HG03280 (cell line): ENCODE measurements around the gene MOB3B.

Experiments used
- ATAC-seq: cut with Tn5 transposase; IDR thresholded peaks from one replicate; pipeline ENCODE4 v1.9.1; 2021; ENCODE audit warnings: mild to moderate bottlenecking, moderate library complexity; ENCODE audit not compliant: unreplicated experiment

MOB3B gene

DNA sequence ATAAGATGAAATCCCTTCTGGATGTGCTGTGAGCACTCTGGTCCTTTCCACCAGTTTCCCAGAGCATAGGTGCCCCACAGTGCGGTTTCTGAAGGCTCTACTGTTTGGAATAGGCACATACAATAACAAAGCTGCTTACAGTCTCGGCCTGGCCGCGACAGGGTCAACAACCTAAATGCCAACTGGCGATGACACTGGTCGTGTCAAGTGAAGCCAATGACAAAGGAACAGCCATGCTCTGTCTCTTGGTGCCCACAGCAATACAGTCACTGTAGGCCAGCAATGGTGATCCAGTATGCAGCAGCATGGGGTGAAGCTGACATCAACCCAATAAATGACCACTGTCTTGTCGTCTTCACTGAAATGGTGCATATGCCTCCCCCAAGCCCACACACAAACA lies 184.8 kb downstream of the MOB3B start:
- no peak for ATAC-seq

DNA sequence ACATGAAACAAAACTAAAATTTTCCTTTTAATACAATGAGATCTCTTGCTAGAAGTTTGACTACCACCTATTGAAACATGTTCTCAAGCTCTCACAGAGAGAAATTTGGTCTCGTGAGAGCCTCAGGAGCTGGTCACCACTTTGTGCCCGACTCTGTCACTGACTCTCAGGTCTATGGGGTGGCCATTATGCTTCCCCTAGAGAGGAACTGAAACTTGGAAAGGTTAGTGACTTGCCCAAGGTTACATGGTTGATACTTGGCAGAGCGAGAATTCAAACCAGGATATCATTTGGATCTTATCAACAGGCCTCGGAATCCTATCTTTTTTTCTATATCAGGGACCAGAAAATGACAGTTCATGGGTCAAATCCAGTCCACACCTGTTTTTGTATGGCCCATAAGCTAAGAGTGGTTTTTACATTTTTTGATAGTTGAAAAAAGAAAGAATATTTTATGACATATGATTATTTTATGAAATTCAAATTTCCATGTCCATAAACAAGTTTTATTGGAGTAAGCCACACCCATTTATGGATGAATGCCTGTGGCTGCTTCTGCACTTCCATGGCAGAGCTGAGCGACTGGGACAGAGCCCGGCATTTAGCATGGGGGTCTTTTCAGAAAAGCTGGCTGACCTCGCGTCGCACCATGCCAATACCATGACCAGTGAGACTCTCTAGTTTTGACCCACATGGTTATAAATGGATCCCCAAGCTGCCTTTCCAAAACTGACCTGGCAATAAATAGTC lies 187.9 kb downstream of the MOB3B start:
- ATAC-seq, result no peak

DNA sequence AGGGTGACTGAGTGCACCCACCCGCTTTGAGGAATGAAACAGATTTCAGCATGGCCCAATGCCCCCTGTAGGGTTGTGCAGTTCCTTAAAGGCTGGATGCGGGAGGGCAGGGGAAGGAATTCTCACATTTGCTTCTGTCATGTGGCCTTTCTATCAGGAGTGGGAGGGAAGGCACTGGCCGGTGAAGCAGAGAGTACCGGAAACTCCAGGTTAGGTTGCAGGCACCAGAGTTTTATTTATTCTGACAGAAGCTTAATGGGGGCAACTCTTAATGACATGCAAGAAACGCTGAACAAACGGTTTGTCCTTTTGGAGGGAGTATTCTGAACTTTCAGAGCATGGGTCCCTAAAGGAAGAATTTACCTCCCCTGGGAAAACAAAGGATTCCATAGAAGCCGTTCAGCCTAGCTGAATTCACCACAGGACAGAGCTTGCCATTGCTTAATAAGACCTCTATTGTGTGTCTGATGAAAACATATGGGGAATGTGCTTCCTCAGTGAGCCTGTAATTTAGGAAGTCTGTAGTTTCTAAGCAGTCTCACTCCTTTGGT lies 188.6 kb downstream of the MOB3B start:
- no peak for ATAC-seq

DNA sequence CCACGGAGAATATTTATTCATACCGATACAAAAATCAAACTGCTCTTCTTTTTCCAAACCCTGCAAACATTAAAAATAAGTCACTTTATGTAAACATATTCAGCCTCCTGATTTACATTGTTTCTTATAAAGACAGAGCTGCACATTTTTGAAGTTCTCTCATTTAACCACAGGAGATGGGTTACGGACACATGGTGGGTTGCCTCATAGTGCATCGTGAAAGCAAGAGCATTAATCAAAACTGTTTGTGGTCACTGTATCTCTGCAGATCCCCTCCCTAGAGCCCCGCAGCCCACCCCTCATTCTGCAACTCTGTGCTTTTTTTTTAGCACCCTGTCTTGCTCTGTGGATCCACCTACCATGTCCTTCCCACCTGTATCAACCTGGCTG lies 189.3 kb downstream of the MOB3B start:
- ATAC-seq, result no peak

DNA sequence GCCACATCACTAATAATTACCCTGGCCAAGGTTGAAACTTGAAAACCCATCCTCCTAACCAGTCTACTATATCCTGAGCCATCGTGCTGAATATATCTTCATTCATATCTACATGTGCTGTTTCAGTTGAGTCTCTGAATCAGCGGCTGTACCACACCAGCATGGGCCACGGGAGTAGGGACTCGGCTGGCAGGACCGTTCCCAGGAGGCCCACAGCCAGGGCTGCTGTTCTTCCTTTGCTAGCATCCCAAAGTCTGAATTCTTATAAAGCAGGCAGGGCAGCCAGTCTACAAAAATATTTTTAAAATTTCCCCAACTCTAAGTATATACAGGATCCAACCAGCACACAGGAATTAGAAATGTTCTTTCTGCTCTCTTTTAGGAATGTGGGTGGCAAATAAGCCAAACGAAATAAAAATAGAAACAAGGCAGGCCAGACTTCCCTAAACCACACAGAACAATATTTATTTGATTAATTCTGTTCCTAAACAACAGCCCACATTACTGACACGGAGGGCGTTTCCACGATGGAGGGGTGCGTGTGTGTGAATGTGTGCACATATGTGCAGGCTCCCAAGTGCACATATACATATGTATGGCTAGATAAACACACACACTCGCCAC lies 189.8 kb downstream of the MOB3B start:
- no peak for ATAC-seq

DNA sequence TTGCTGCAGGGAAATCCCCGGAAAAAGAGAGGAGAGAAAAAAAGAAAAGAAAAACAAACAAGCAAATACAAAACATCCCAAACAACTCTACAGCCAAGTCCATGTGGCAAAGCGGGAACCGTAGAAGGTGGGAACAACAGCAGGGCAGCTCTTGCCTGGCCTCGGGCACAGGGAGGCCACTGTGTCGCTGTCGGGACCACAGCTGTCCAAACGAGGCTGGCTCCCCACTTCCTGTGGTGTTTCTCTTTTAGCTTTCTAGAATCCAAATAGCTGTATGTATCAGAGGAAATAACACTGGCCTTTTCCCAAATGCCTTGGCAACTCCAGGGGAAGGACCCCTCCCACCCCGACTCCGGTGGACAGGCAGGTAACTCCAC lies 191.1 kb downstream of the MOB3B start:
- ATAC-seq, result no peak

DNA sequence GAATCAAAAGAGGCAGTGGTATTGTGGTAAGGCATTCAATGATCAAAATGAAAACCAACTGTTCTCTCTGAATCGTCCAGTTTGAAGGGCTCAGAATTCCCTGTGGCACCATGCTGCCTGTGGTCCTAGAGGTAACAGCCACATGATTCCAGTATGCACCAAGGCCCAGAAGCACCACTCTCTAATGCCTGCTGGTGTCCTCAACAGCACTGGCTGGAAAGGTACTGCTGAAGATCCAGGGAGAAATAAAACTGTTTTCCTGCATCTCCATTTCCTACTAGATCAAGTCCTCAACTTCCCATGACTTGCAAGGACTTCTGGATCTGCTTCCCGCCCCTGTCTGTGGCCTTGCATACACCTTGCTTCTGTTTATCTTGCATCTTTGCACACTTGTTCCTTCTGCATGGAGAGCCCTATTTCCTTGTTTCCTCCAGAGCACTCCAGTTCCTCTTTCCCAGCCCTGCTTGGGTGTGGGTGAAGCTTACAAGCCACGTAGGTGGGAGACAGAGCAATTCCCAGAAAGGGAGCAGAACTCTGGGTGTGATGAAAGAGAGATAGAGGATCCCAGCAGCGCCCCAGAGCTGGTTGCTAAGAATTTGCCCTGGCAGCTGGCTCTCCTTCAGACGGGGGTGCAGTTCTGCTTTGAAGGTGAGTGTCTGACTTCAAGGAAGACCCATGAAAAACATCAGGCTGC lies 191.6 kb downstream of the MOB3B start:
- no peak for ATAC-seq

DNA sequence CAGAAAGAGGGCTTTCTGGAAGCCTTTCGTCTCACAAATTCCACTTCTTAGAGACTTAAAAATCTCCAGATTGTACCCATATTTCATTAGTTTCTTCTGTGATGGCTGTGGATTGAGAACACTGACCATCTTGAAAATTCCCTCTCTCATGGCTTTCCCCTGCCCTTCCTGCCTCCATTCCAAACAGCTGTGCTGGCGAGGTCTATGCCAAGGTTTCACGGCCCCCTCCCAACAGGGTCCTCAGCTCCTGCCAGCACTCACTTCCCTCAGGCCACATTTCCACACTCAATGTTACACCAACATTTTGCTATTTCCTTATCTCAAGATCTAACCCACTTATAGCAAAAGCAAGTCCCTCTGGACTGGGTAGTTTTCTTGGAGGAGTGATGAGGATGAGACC lies 192.4 kb downstream of the MOB3B start:
- ATAC-seq, result no peak

DNA sequence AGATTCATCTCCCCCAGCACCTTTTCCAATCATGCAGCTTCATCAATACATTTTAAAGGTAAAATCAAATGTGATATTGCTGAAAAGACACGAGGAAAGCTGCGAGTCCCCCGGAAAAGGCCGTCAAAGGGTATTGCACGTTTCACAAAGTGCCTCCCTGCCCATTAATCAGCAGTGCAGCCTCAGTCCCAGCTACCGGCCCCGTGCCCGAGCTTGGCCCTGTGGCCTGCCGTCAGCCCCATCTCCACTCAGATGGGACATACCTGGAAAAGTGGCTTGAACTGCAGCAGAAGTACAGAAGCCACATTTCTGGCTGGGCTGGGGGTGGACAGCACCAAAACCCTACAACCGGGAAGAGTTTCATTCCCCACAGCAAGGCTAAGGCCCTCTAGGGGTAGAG lies 192.8 kb downstream of the MOB3B start:
- ATAC-seq, result no peak

DNA sequence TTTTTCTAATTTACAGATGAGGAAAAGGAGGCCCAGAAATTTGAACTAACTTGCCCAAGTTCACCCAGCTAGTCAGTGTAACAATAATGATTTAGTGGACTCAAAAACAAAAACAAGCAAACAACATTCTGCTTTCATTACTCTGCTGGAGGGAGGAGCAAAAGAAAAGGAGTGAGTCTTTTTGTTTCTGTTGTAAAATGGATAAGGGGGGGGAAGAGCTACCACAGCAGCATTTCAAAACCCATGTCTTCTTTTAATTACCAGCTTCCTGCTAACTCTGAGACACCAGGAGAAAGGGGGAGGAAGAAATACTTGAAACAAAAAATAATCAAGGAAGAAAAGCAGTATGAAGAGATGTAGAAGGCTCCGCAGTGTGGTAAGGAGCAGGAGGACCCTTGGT lies 193.5 kb downstream of the MOB3B start:
- ATAC-seq, result no peak

DNA sequence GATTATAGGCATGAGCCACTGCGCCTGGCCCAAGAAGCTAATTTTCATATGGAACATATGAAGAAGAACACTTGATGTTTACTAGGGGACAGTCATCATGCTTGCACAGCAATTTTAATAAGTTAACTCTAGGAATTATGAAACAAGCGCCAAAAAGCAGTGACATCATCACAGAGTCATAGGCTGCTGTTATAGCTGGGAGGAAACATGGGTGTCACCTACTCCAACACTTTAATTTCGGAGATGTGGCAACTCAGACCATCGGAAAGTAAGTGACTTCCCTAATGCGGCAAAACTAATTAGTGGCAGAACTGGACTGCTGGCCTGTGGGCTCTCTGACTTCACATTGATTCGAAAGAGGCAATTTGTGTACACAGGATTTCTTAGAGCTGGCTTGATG lies 194.5 kb downstream of the MOB3B start:
- ATAC-seq, result no peak

DNA sequence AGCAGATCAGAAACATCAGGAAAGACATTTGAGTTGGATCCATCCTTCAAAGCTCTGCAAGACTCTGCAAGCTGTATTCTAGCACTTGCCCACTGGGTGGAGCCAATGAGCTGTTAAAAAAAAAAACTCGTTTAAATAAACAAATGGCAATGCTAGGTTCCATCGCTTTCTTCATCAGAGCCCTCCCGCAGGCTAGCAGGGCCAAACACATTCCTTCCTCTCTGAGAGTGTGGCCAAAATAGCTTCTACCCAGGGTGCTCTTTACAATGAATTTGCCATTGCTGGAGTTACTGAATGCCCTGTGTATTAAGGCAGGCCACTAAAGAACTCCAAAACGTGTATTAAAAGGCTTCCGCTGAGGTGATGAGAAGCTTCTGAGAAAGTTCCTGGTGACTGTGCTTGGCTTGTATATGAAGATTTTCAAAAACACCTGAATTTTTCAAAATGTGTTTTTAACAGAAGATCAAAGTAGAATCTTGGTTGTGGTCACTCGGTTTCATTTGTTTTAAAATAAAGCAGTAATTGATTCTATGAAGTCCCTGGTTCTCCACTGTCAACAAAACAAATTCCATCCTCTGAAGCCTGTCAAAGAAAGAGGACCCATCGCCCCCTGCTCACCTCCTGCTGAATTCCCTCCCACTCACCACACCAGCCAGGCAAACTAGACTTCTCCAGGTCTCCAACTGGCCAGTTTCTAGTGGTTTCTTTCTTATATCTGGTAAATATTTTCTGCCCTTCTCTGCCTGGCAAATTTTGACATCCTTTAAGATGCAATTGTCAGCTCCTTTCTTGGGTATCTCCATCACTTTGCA lies 196.2 kb downstream of the MOB3B start:
- ATAC-seq, result no peak

DNA sequence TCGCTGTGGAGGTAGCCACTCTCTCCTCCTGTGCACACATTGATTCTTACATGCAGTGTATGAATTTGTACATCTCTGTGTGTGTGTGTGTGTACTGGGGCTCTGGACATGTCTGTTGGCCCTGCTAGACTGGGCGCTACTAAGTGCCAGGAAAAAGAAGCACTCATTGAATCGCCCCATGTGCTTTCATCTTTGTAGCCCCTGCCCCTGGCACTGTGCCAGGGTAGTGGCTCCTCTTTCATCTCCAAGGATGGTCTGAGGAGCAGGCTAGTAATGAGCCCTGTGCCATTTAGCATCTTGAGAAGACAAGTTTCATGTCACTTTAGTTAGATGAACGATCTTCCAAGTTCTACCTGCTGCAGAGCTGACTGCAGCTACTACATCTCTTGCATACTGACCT lies 198.2 kb downstream of the MOB3B start:
- no peak for ATAC-seq

DNA sequence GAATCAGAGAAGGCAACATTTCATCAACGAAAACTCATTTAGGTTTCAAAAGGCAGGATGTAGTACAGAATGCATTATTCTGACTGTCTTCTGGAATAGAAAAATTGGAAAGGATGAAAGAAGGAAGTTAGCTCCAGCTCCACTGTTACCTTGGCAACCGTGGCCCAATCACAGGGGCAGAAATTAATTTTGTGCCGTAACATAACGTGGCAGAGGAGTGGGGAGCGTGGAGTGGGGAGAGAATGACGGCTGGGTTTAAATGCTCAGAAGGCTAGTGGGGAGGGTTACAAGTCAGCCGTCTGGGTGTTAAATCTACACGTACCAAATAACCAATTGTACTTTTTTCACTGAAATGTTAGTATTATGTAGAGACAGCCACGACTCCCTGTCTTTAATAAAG lies 200.3 kb downstream of the MOB3B start:
- ATAC-seq, result no peak

DNA sequence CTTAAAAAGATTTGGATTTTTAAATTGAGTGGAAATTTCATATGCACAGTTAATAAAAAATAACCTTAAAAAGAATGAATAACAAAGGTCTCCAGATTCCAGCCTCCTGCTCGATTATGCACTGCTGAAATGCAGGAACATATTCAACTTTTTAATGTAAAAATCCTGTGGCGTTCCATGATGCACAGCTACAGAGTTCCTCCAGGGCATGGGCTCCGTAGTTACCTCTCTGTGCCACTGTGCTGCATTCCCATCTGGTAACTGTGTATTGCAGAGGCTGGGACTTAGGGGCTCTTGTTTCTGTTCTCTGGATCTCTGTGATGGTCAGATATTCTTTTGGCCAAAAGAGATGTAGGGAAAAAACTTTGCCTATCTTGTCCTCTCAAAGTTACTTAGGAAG lies 201.1 kb downstream of the MOB3B start:
- ATAC-seq, result no peak

DNA sequence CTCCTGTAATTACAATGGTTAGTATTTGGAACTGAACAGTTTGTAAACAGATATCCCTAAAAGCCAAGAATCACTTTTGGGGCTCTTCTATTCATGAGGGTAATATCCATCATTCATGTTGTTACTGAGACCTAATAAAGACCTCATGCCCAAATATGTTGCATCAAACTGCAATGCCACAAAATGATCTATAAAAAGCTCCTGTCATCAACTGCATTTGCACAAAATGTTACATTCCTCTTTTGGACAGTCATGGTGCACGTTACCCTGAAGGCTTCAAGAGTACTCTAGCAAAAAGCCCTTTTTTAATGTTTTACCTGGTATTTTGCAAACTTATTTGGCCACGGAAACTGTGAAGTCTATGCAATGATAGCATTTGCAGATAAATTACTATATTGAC lies 218.4 kb downstream of the MOB3B start:
- ATAC-seq, result no peak

DNA sequence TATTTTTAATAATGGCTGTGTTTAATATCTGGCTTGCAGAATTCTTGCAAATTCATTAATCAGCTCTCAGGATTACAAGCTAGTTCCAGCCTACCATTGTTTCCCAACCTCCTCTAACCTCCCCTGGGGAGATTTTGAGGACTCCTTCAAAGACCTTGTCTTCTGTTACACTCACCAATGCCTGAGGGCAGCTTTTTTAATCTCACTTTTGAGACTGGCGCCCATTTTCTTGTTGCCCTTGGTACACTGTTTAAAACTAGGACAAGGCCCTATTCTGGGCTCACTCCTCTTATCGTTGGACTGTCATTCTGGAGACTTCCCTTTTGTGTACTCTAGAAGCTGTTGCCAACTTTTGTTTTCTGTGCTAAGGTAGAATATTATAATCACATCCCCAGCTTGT lies 219.0 kb downstream of the MOB3B start:
- ATAC-seq, result no peak

DNA sequence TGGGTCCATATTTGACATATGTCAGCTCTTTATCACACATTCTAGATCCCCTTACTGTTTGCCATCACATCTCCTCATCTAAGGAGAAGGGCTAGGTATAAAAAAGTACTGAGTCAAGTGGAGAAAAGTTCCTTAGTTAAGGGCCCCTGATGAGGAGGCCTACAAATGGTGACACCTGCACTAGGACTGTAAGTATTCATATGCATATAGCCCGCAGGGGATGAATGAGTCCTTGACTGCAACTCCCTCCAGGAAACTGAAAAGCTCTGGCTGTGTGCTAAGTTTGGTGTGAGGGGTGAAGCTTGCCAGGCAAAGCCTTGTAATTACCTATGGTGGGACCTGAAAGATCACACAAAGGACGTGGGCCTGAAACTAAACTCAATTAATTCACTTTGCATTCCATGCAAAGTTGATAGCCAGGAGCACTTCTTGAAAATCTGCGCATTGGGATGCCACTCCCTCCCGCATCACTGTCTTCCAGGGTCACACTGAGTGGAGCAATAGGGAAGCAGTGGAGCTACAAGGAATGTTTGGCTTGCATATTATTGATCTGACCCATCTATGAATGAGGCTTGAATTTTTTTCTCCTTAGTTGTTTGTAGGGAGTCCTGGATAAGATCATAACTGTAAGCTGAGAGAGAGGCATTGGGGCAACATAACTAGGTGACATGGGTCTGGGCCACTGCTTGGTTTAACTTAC lies 220.8 kb downstream of the MOB3B start:
- no peak for ATAC-seq

DNA sequence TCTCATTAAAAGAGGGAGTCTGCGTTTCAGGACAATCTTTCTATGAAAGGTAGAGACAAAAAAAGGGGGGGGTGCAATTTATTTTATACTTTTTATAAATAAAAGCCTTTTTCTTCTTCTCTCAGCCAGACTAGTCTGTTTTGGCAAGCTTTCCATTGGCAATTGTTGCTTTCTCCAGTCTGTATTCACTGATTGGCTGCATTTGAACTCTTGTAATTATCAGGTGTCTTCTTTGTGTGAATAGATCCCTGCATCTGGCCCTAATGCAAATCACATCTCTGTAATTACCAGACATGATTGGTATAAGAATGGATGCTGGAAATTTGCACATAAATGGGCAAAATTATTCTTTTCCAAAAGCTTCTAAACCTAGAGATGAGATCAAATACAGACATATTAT lies 225.1 kb downstream of the MOB3B start:
- no peak for ATAC-seq

DNA sequence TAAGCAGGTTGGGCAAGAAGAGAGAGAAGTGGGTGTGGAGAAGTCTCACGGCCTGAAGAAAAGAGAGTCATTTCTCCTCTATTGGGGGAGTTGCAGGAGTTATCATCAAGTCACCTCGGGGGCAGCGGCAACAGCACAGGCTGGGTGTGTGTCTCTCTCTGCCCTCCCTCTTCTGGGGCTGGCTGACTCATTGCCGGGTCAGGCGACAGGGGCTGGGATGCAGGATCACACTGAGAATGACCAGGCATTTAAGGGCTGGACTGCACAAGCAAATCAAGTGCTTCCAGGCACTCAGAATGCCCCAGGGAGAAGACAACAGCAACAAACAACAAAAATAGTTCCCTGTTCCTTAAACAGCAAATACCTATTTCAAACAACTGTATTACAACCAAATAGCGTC lies 226.4 kb downstream of the MOB3B start:
- no peak for ATAC-seq

DNA sequence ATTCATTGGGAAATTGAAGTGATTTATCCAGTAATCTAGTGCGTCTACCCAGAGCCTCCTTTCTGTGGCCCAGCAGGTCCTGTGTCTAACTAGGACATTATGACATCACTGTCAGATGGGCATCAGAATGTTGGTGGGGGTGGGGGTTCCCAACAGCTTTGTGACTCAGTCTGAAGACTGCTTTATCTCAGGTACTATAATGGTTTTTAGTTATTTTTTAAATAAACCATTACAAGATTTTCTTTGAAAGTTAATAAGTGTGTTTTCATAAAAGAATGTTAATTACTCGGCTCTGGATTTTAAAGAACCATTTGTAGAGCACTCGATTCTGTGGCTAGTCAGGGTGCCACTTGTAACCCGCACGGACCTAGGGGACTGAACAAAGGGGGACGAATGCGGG lies 232.6 kb downstream of the MOB3B start, which contains the start of gene EQTN:
EQTN (minus strand) TSS at position 101 of the 400 bp plus-strand sequence; CDS start at position 6, 95 bp downstream.
- ATAC-seq, result no peak
